Measurements from ENCODE around the gene CTNND2.

Gene CTNND2

DNA sequence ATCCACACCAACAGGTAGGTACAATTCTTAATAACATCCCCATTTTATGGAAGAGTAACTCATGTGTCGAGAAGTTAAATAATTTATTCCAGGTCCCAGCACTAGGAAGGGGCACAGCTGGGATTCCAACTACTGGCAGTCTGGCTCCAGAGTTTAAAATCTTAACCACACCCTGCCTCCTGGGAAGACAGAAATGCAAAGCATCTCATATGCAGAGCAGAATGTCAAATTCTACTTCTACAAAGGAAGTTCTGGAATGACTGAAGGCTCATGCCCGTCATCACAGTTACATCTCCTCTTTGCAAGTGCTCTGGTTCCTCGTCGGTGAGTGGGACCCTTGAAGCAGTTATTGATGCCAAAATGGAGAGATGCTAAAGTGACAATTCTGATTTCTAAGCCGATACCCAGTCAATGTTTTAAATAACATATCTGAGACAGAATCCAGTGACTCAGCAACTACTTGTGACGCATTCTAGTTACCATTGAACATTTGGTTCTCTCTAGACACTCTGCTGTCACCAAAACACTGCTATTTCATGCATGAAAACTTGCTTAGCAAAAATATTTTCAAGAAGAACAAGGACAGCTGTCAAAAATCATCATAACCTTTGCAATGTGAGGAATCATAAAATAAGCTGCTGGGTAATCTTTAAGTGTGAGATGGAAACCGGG lies 412.7 kb downstream of the CTNND2 start:
- Histone ChIP-seq H2AFZ (ENCODE audit: low read depth) (no peak overlapping the region), H4K20me1 (ENCODE audit: insufficient read depth) (no peaks in the 10 kb centered on the region), H3K79me2 (ENCODE audit: insufficient read depth, low read depth) (no peaks in the 10 kb centered on the region), H3K4me1 (ENCODE audit: low read depth, poor library complexity, severe bottlenecking) (no peaks in the 10 kb centered on the region), H3K9ac (no peak overlapping the region), H3K27me3 (ENCODE audit: insufficient read depth, low read depth) (no peaks in the 10 kb centered on the region), H3K27ac (no peak overlapping the region), H3K4me2 (no peak overlapping the region), H3K36me3 (ENCODE audit: insufficient read depth) (no peaks in the 10 kb centered on the region), H3K4me3 (IDR thresholded peaks at IDR 0.05; ENCODE audit: insufficient read depth, low read depth, low read length) (no peak overlapping the region)
- TF ChIP-seq, protein P1, sequence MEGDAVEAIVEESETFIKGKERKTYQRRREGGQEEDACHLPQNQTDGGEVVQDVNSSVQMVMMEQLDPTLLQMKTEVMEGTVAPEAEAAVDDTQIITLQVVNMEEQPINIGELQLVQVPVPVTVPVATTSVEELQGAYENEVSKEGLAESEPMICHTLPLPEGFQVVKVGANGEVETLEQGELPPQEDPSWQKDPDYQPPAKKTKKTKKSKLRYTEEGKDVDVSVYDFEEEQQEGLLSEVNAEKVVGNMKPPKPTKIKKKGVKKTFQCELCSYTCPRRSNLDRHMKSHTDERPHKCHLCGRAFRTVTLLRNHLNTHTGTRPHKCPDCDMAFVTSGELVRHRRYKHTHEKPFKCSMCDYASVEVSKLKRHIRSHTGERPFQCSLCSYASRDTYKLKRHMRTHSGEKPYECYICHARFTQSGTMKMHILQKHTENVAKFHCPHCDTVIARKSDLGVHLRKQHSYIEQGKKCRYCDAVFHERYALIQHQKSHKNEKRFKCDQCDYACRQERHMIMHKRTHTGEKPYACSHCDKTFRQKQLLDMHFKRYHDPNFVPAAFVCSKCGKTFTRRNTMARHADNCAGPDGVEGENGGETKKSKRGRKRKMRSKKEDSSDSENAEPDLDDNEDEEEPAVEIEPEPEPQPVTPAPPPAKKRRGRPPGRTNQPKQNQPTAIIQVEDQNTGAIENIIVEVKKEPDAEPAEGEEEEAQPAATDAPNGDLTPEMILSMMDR (conservative IDR thresholded peaks at IDR 0.05; ENCODE audit: low read depth, low read length) = no peak

DNA sequence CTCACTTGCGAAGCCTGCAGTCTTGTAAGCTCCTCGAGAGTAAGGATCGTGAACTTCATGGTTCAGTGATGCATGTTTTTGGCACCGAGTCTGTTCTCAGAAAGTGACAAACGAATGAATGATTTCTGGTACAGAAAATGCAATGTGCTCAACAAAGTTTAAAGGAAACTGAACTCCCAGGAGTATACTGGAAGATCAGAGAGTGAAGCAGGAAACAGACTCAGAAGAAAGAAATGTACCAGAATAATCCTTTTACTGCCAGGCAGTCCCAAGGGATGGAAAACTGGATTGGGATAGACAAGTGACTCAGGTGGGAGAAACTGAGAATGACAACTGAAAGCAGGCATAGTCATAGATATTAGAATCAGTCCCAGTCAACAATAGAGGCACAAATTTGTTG lies 420.6 kb downstream of the CTNND2 start:
- no peaks in the 10 kb centered on the region for H3K4me1 ChIP-seq (ENCODE audit: low read depth, poor library complexity, severe bottlenecking)
- no peaks in the 10 kb centered on the region for H3K27me3 ChIP-seq (ENCODE audit: insufficient read depth, low read depth)
- no peak overlapping the region for H3K27ac ChIP-seq
- TF ChIP-seq, protein P1 (conservative IDR thresholded peaks at IDR 0.05; ENCODE audit: low read depth, low read length) = no peak
- no peak overlapping the region for H3K9ac ChIP-seq
- no peak overlapping the region for H3K4me3 ChIP-seq (IDR thresholded peaks at IDR 0.05; ENCODE audit: insufficient read depth, low read depth, low read length)
- H4K20me1 ChIP-seq (ENCODE audit: insufficient read depth) = no peaks in the 10 kb centered on the region
- no peaks in the 10 kb centered on the region for H3K79me2 ChIP-seq (ENCODE audit: insufficient read depth, low read depth)
- no peak overlapping the region for H3K4me2 ChIP-seq
- H2AFZ ChIP-seq (ENCODE audit: low read depth) = no peak overlapping the region
- no peaks in the 10 kb centered on the region for H3K36me3 ChIP-seq (ENCODE audit: insufficient read depth)

DNA sequence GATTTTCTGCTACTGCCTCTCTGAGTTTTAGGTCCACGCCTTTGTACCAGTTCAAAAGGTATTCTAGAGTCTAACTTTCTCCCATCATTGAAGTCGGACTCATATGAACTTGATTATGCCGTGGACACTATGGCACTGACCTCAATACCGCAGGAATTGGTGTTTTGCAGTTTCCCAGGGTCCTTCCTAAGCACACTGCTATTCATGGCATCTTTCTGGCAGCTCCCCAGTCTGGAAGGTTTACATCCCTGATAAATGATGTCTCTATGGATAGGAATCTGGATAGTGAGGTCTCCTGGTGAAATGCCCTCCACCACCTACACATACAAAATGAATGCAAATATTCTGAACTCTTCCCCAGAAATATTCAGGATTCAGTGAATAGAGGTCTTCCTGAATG lies 422.2 kb downstream of the CTNND2 start:
- TF ChIP-seq, protein P1 (conservative IDR thresholded peaks at IDR 0.05; ENCODE audit: low read depth, low read length) = no peak

DNA sequence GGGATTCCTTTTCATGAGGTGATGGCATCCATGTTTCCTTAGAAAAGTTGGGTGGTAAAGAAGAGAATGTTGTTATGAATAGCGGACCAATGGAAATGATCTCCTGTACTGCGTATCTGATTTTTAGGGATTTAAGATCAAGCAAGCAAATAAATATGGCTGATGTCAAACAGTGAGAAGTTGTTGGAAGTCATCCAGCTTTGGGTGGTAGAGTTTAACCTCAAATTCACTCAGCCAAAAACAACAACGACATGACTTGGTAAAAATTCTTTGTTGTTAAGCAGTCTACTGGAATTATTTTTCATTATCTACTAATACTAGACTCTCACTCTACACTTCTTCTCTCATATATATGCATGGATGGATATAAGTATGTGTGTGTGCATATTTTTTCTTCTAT lies 426.5 kb downstream of the CTNND2 start:
- no peak overlapping the region for H3K27ac ChIP-seq

More for the DNA sequence above, 422.2 kb downstream of the CTNND2 start:
- Histone ChIP-seq H3K79me2 (ENCODE audit: insufficient read depth, low read depth) (no peaks in the 10 kb centered on the region), H3K4me3 (IDR thresholded peaks at IDR 0.05; ENCODE audit: insufficient read depth, low read depth, low read length) (no peak overlapping the region), H3K4me2 (no peak overlapping the region), H3K9ac (no peak overlapping the region), H3K4me1 (ENCODE audit: low read depth, poor library complexity, severe bottlenecking) (no peaks in the 10 kb centered on the region), H4K20me1 (ENCODE audit: insufficient read depth) (no peaks in the 10 kb centered on the region), H2AFZ (ENCODE audit: low read depth) (no peak overlapping the region), H3K36me3 (ENCODE audit: insufficient read depth) (no peaks in the 10 kb centered on the region), H3K27ac (no peak overlapping the region), H3K27me3 (ENCODE audit: insufficient read depth, low read depth) (no peaks in the 10 kb centered on the region)

More for the DNA sequence above, 426.5 kb downstream of the CTNND2 start:
- H3K4me2 ChIP-seq = no peak overlapping the region
- H4K20me1 ChIP-seq (ENCODE audit: insufficient read depth) = no peaks in the 10 kb centered on the region
- H3K36me3 ChIP-seq (ENCODE audit: insufficient read depth) = no peaks in the 10 kb centered on the region
- H3K79me2 ChIP-seq (ENCODE audit: insufficient read depth, low read depth) = no peaks in the 10 kb centered on the region
- TF ChIP-seq, protein P1 (conservative IDR thresholded peaks at IDR 0.05; ENCODE audit: low read depth, low read length) = no peak
- no peaks in the 10 kb centered on the region for H3K27me3 ChIP-seq (ENCODE audit: insufficient read depth, low read depth)
- no peak overlapping the region for H2AFZ ChIP-seq (ENCODE audit: low read depth)
- no peak overlapping the region for H3K4me3 ChIP-seq (IDR thresholded peaks at IDR 0.05; ENCODE audit: insufficient read depth, low read depth, low read length)
- H3K9ac ChIP-seq = no peak overlapping the region
- no peaks in the 10 kb centered on the region for H3K4me1 ChIP-seq (ENCODE audit: low read depth, poor library complexity, severe bottlenecking)

Measured in KMS-11 (cell line).